22Rv1 (cell line): ENCODE data around the gene CNOT1.

Experiments
- ZFX ChIP-seq: fragments of 450-650 bp; IDR thresholded peaks from 2 replicates; pipeline ENCODE4 v1.6.1; 2017; ENCODE audit warnings: antibody characterized with exemption, borderline replicate concordance
- TF ChIP-seq, protein P1 (sequence below): fragments of 450-650 bp; IDR thresholded peaks from 2 replicates; pipeline ENCODE4 v1.5.1; 2017; ENCODE audit warnings: mild to moderate bottlenecking

DNA sequence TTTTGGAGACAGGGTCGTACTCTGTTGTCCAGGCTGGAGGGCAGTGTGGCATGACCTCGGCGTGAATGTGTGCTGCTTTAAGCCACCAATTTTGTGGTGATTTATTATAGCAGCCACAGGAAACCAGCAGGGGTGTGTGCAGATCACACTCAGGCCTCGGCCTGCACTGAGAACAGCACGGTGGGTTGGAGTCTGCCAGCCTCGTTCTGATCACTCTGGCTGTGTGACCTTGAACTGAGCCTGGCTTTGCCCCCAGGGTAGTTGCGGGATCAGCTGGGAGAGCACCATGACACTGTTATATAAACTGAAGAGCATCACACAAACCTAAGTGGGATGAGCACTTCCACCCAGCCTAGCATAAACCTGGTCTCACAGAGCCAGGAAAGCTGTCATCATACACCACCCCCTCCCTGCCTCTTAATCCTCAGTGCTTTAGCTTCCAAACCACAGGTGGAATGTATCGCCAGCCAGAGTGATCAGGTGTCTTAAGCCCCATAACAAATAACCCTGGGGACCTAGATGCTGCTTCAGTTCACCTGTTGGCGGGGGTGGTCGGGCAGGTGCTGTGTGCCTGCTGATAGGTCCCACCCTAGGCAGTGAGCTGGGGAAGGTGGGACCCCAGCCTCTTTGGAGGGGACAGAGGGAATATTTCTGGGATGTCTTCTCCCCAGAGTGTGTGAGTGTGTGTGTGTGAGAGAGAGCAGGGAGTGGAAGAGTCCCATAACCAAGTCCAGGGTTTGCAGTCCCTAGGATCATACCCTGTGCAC, 158.2 kb downstream of the CNOT1 start:
- TF ChIP-seq, protein P1, sequence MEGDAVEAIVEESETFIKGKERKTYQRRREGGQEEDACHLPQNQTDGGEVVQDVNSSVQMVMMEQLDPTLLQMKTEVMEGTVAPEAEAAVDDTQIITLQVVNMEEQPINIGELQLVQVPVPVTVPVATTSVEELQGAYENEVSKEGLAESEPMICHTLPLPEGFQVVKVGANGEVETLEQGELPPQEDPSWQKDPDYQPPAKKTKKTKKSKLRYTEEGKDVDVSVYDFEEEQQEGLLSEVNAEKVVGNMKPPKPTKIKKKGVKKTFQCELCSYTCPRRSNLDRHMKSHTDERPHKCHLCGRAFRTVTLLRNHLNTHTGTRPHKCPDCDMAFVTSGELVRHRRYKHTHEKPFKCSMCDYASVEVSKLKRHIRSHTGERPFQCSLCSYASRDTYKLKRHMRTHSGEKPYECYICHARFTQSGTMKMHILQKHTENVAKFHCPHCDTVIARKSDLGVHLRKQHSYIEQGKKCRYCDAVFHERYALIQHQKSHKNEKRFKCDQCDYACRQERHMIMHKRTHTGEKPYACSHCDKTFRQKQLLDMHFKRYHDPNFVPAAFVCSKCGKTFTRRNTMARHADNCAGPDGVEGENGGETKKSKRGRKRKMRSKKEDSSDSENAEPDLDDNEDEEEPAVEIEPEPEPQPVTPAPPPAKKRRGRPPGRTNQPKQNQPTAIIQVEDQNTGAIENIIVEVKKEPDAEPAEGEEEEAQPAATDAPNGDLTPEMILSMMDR: no peak
- TF ChIP-seq ZFX: no peak
